ENCODE results near the gene UNC5C. TPM values are rescaled to one million over a fixed set of nuclear protein-coding genes. Genes with fewer than 3 reads are reported as not detected.

Gene UNC5C
- total and polyA plus RNA-seq, 10 donors = 0.43 to 15.7 (median 7.8) TPM

- intact Hi-C loops (cut with DNase I; ENCODE audit: low total_unique reads) = no loop called here
- 82 to 92% (median 90%) methylated on average over 5 of the region's 5 CpGs for WGBS, 5 donors
- Histone ChIP-seq H3K27me3 (replicated peaks in 1 of 7) (no peaks in the 10 kb centered on the region), H3K27ac (no peak overlapping the region), H3K36me3 (no peaks in the 10 kb centered on the region), H3K4me1 (no peaks in the 10 kb centered on the region), H3K9me3 (no peaks in the 10 kb centered on the region), H3K4me3 (no peak overlapping the region)
- no peak for TF ChIP-seq POLR2AphosphoS5 (IDR thresholded peaks at IDR 0.05)
- no peak for DNase-seq
These were observed 42.5 kb upstream of the UNC5C start for GRCh38 chr4:95591278-95591677.

- Histone ChIP-seq H3K27ac (no peak overlapping the region), H3K9me3 (no peaks in the 10 kb centered on the region), H3K36me3 (no peaks in the 10 kb centered on the region), H3K4me1 (no peaks in the 10 kb centered on the region), H3K4me3 (no peak overlapping the region), H3K27me3 (replicated peaks in 1 of 7) (no peaks in the 10 kb centered on the region)
- no peak for DNase-seq
- intact Hi-C loops (cut with DNase I; ENCODE audit: low total_unique reads) = no loop called here
- TF ChIP-seq CTCF (IDR thresholded peaks at IDR 0.05 in 8 of 11, conservative IDR thresholded peaks at IDR 0.05 in 3 of 11) (no peak), POLR2A (IDR thresholded peaks at IDR 0.05) (no peak), POLR2AphosphoS5 (IDR thresholded peaks at IDR 0.05) (no peak)
- WGBS, 5 donors = 76 to 100% (median 89%) methylated on average over 1 of the region's 1 CpG
These were observed 41.8 kb upstream of the UNC5C start for GRCh38 chr4:95590615-95591014.

- H3K4me3 ChIP-seq = no peak overlapping the region
- H3K27me3 ChIP-seq (replicated peaks in 1 of 7) = no peaks in the 10 kb centered on the region
- 59 to 74% (median 66%) methylated on average over 5 of the region's 5 CpGs for WGBS, 5 donors
- H3K9me3 ChIP-seq = peaks cover 0 to 6% (median 0%) of the 10 kb centered on the region in 8 donors
- H3K36me3 ChIP-seq = no peaks in the 10 kb centered on the region
- intact Hi-C loops (cut with DNase I; ENCODE audit: low total_unique reads) = no loop called here
- H3K27ac ChIP-seq = no peak overlapping the region
- TF ChIP-seq CTCF (IDR thresholded peaks at IDR 0.05 in 8 of 11, conservative IDR thresholded peaks at IDR 0.05 in 3 of 11) (no peak), POLR2AphosphoS5 (IDR thresholded peaks at IDR 0.05) (no peak), POLR2A (IDR thresholded peaks at IDR 0.05) (no peak)
- no peaks in the 10 kb centered on the region for H3K4me1 ChIP-seq
- DNase-seq = no peak
These were observed 36.4 kb upstream of the UNC5C start for GRCh38 chr4:95585016-95585695.

GRCh38 chr4:95580226-95580625 lies 31.5 kb upstream of the UNC5C start:
- TF ChIP-seq POLR2A (IDR thresholded peaks at IDR 0.05) (no peak), CTCF (IDR thresholded peaks at IDR 0.05 in 8 of 11, conservative IDR thresholded peaks at IDR 0.05 in 3 of 11) (no peak), POLR2AphosphoS5 (IDR thresholded peaks at IDR 0.05) (no peak)
- Histone ChIP-seq H3K4me3 (no peak overlapping the region), H3K4me1 (no peaks in the 10 kb centered on the region), H3K9me3 (peaks cover 0 to 42% (median 19%) of the 10 kb centered on the region in 8 donors), H3K36me3 (no peaks in the 10 kb centered on the region), H3K27ac (no peak overlapping the region), H3K27me3 (replicated peaks in 1 of 7) (no peaks in the 10 kb centered on the region)
- WGBS, 5 donors = 69 to 74% (median 70%) methylated on average over 4 to 8 of the region's 8 CpGs
- intact Hi-C loops (cut with DNase I; ENCODE audit: low total_unique reads) = no loop called here
- DNase-seq = no peak

All from spleen (tissue), 11 donors.